Upper lobe of left lung (tissue), 6 donors: Measurements from ENCODE around the gene FBXW11. TPM values are rescaled to one million over a fixed set of nuclear protein-coding genes. Genes with fewer than 3 reads are reported as not detected.

Source experiments
- ATAC-seq, 2 donors: fragments of 200-7000 bp; cut with Tn5 transposase; one replicate each; pipeline ENCODE4 v1.9.1; 2022; ENCODE audit warnings: mild to moderate bottlenecking in 2 of 2, moderate library complexity in 2 of 2; ENCODE audit not compliant: low FRiP score in 2 of 2
- DNase-seq, 2 donors: peaks; one replicate each; pipeline ENCODE4 v3.0.0-alpha.2; 2019 to 2020
- H3K27ac ChIP-seq, 4 donors: fragments of 200-600 bp; sonication (generic); one replicate each; pipeline ENCODE4 v1.5.1; 2016 to 2019
- H3K27me3 ChIP-seq, 4 donors: fragments of 200-600 bp; sonication (generic); one replicate each; pipeline ENCODE4 v1.5.1; 2017 to 2019
- H3K36me3 ChIP-seq, 4 donors: fragments of 200-600 bp; sonication (generic); one replicate each; pipeline ENCODE4 v1.5.1; 2016 to 2019
- H3K4me1 ChIP-seq, 4 donors: fragments of 200-600 bp; sonication (generic); one replicate each; pipeline ENCODE4 v1.5.1; 2018 to 2019
- H3K4me3 ChIP-seq, 4 donors: fragments of 200-600 bp; sonication (generic); one replicate each; pipeline ENCODE4 v1.5.1; 2017 to 2019; ENCODE audit warnings: mild to moderate bottlenecking in 2 of 4, moderate library complexity in 1 of 4
- H3K9me3 ChIP-seq, 4 donors: fragments of 200-600 bp; sonication (generic); one replicate each; pipeline ENCODE4 v1.5.1; 2018 to 2019
- CTCF ChIP-seq, 6 experiments: fragments of 450-650 bp in 4 of 6; fragments of 200-600 bp in 2 of 6; sonication (generic) in 2 of 6; IDR thresholded peaks; one replicate each; pipeline ENCODE4 v1.5.1; 2016 to 2019; ENCODE audit warnings: antibody characterized with exemption in 6 of 6
- EP300 ChIP-seq, 4 donors: sonication (generic); formaldehyde crosslinking; IDR thresholded peaks; one replicate each; pipeline ENCODE4 v1.5.1; 2017; ENCODE audit warnings: antibody characterized with exemption in 4 of 4, control low read depth in 2 of 4
- POLR2A ChIP-seq, 4 donors: fragments of 450-650 bp; IDR thresholded peaks; one replicate each; pipeline ENCODE4 v1.5.1; 2016 to 2017; ENCODE audit warnings: antibody characterized with exemption in 4 of 4, mild to moderate bottlenecking in 2 of 4
- POLR2AphosphoS5 ChIP-seq, 2 donors: sonication (generic); formaldehyde crosslinking; IDR thresholded peaks; one replicate each; pipeline ENCODE4 v1.5.1; 2017; ENCODE audit warnings: antibody characterized with exemption in 2 of 2
- WGBS, 2 donors: methylation state at CpG; one replicate each; pipeline ENCODE4 v1.1.5; 2017 to 2018; 5-methylcytosine and 5-hydroxymethylcytosine counted together
- total RNA-seq, 6 donors: library from RNA; depleted of rRNA in 4 of 6; stranded (reverse); fragments of >200 nt in 4 of 6; gene quantifications; one replicate each; pipeline versions ENCODE4 v1.1.0 to v1.2.1, GENCODE V29; 2016 to 2021
- donor health status: DM: no; HTN: no; CAD: no; lungs with moderate emphysema.
- donor health status: DM: no; HTN: yes; CAD: no; lungs with severe emphysema.

FBXW11 gene
- total RNA-seq, 6 donors from 2014 or later, result 37.2 to 80.0 (median 48.9) TPM

GRCh38 chr5:171989946-171990712 lies 16.3 kb downstream of the FBXW11 start:
- TF ChIP-seq EP300 (IDR thresholded peaks at IDR 0.05) (no peak), CTCF (IDR thresholded peaks at IDR 0.05) (no peak), POLR2A (IDR thresholded peaks at IDR 0.05) (no peak), POLR2AphosphoS5 (IDR thresholded peaks at IDR 0.05) (no peak)
- no peak for ATAC-seq

GRCh38 chr5:171989276-171989675 lies 17.2 kb downstream of the FBXW11 start:
- H3K27ac ChIP-seq, result no peak overlapping the region
- no peaks in the 10 kb centered on the region for H3K27me3 ChIP-seq
- DNase-seq (no peak), ATAC-seq (no peak)
- WGBS, 2 donors, result 34 to 53% methylated on average over 5 of the region's 5 CpGs
- peaks cover 0 to 4% (median 0%) of the 10 kb centered on the region in 4 donors for H3K36me3 ChIP-seq
- no peak overlapping the region for H3K4me3 ChIP-seq
- no peaks in the 10 kb centered on the region for H3K9me3 ChIP-seq
- H3K4me1 ChIP-seq, result peaks cover 14 to 51% (median 20%) of the 10 kb centered on the region in 4 donors
- no peak for TF ChIP-seq POLR2A (IDR thresholded peaks at IDR 0.05)
- TF ChIP-seq EP300 (IDR thresholded peaks at IDR 0.05), result peak in 1 of 4 donors; percentile 71

More at GRCh38 chr5:171989946-171990712, 16.3 kb downstream of the FBXW11 start:
- H3K4me3 ChIP-seq, result no peak overlapping the region
- no peaks in the 10 kb centered on the region for H3K9me3 ChIP-seq
- H3K36me3 ChIP-seq, result peaks cover 0 to 7% (median 0%) of the 10 kb centered on the region in 4 donors
- H3K4me1 ChIP-seq, result peaks cover 12 to 44% (median 17%) of the 10 kb centered on the region in 4 donors
- DNase-seq, result no peak
- H3K27me3 ChIP-seq, result no peaks in the 10 kb centered on the region
- H3K27ac ChIP-seq, result no peak overlapping the region

DNA sequence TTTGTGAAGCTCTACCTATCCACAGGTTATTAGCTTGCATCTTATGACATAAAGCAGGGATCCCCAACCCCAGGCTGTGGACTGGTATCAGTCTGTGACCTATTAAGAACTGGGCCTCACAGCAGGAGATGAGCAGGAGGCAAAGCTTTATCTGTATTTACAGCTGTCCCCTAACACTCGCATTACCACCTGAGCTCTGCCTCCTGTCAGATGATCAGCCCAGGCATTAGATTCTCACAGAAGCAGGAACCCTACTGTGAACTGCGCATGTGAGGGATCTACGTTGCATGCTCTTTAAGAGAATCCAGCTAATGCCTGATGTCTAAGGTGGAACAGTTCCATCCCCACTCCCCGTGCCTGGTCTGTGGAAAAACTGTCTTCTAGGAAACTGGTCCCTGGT lies 19.7 kb downstream of the FBXW11 start:
- TF ChIP-seq POLR2AphosphoS5 (IDR thresholded peaks at IDR 0.05) (no peak), EP300 (IDR thresholded peaks at IDR 0.05) (no peak), POLR2A (IDR thresholded peaks at IDR 0.05) (no peak), CTCF (IDR thresholded peaks at IDR 0.05) (no peak)
- WGBS, 2 donors, result 97% methylated on average over 4 of the region's 4 CpGs

GRCh38 chr5:171984748-171985419 lies 21.6 kb downstream of the FBXW11 start:
- no peaks in the 10 kb centered on the region for H3K36me3 ChIP-seq
- H3K27me3 ChIP-seq, result no peaks in the 10 kb centered on the region
- ATAC-seq, result no peak
- H3K27ac ChIP-seq, result no peak overlapping the region
- H3K4me3 ChIP-seq, result no peak overlapping the region
- TF ChIP-seq CTCF (IDR thresholded peaks at IDR 0.05) (no peak), POLR2A (IDR thresholded peaks at IDR 0.05) (no peak), POLR2AphosphoS5 (IDR thresholded peaks at IDR 0.05) (no peak), EP300 (IDR thresholded peaks at IDR 0.05) (no peak)
- DNase-seq, result no peak
- H3K4me1 ChIP-seq, result peaks cover 5 to 44% (median 17%) of the 10 kb centered on the region in 4 donors
- WGBS, 2 donors, result 85 to 91% methylated on average over 6 of the region's 6 CpGs
- peaks cover under 1 to 10% (median 2%) of the 10 kb centered on the region in 4 donors for H3K9me3 ChIP-seq

More for the DNA sequence above, 19.7 kb downstream of the FBXW11 start:
- Histone ChIP-seq H3K4me3 (no peak overlapping the region), H3K9me3 (no peaks in the 10 kb centered on the region), H3K4me1 (peaks cover 14 to 57% (median 21%) of the 10 kb centered on the region in 4 donors), H3K27ac (no peak overlapping the region), H3K36me3 (no peaks in the 10 kb centered on the region), H3K27me3 (no peaks in the 10 kb centered on the region)
- ATAC-seq (no peak), DNase-seq (no peak)

GRCh38 chr5:171981847-171982246 lies 24.6 kb downstream of the FBXW11 start:
- H3K4me3 ChIP-seq, result no peak overlapping the region
- H3K4me1 ChIP-seq, result peaks cover 0 to 25% (median 5%) of the 10 kb centered on the region in 4 donors
- no peaks in the 10 kb centered on the region for H3K36me3 ChIP-seq
- no peaks in the 10 kb centered on the region for H3K27me3 ChIP-seq
- ATAC-seq (no peak), DNase-seq (no peak)
- WGBS, 2 donors, result 90 to 95% methylated on average over 2 of the region's 2 CpGs
- peaks cover 3 to 21% (median 12%) of the 10 kb centered on the region in 4 donors for H3K9me3 ChIP-seq
- H3K27ac ChIP-seq, result no peak overlapping the region
- no peak for TF ChIP-seq POLR2A (IDR thresholded peaks at IDR 0.05)
- no peak for TF ChIP-seq POLR2AphosphoS5 (IDR thresholded peaks at IDR 0.05)
- no peak for TF ChIP-seq EP300 (IDR thresholded peaks at IDR 0.05)
- TF ChIP-seq CTCF (IDR thresholded peaks at IDR 0.05), result no peak
